Neural cell (in vitro differentiated cells): ENCODE measurements around the gene CUX1. TPM values are rescaled to one million over a fixed set of nuclear protein-coding genes. Genes with fewer than 3 reads are reported as not detected.

Experiments used
- H2AFZ ChIP-seq: fragments of 200-600, 300-800 bp; sonication (generic), shearing (Covaris generic); 2 replicates; pipeline ENCODE4 v1.6.0; 2014; ENCODE audit warnings: low read depth, mild to moderate bottlenecking, antibody characterized with exemption, low read length, moderate library complexity
- H3F3A ChIP-seq: fragments of 200-600 bp; shearing (Covaris generic); 2 replicates; pipeline ENCODE4 v1.6.1; 2016; ENCODE audit warnings: mild to moderate bottlenecking, moderate library complexity, mixed read lengths, antibody characterized with exemption, low read length; ENCODE audit not compliant: insufficient read depth, poor library complexity, severe bottlenecking
- H3K27ac ChIP-seq: fragments of 200-600, 300-800 bp; sonication (generic), shearing (Covaris generic); 2 replicates; pipeline ENCODE4 v1.5.1; 2014; ENCODE audit warnings: mild to moderate bottlenecking, low read length, moderate library complexity
- H3K27me3 ChIP-seq: fragments of 300-800, 200-600 bp; sonication (generic), shearing (Covaris generic); 2 replicates; pipeline ENCODE4 v1.6.0; 2014; ENCODE audit warnings: mild to moderate bottlenecking, low read depth, low read length, moderate library complexity; ENCODE audit not compliant: insufficient read depth
- H3K36me3 ChIP-seq: fragments of 300-800, 200-600 bp; sonication (generic), shearing (Covaris generic); 2 replicates; pipeline ENCODE4 v1.5.1; 2014; ENCODE audit warnings: mild to moderate bottlenecking, antibody characterized with exemption, low read length, moderate library complexity; ENCODE audit not compliant: insufficient read depth
- H3K4me2 ChIP-seq: fragments of 300-800, 200-600 bp; sonication (generic), shearing (Covaris generic); 2 replicates; pipeline ENCODE4 v1.6.0; 2014; ENCODE audit warnings: mild to moderate bottlenecking, low read length
- H3K4me3 ChIP-seq: fragments of 300-800, 200-600 bp; sonication (generic), shearing (Covaris generic); 2 replicates; pipeline ENCODE4 v1.5.1; 2014; ENCODE audit warnings: mild to moderate bottlenecking, low read length, moderate library complexity
- H3K79me2 ChIP-seq: fragments of 200-600 bp; shearing (Covaris generic); replicated peaks from 2 replicates; pipeline ENCODE4 v1.6.0; 2014; ENCODE audit warnings: mild to moderate bottlenecking, low read length, moderate library complexity; ENCODE audit not compliant: insufficient read depth
- H3K9ac ChIP-seq: fragments of 300-800, 200-600 bp; sonication (generic), shearing (Covaris generic); 2 replicates; pipeline ENCODE4 v1.6.1; 2016; ENCODE audit warnings: mild to moderate bottlenecking, low read length, mixed read lengths
- H3K9me2 ChIP-seq: fragments of 200-600 bp; shearing (Covaris generic); 2 replicates; pipeline ENCODE4 v1.6.1; 2016; ENCODE audit warnings: mild to moderate bottlenecking, low read length, mixed read lengths; ENCODE audit not compliant: insufficient read depth
- H3K9me3 ChIP-seq: fragments of 200-600, 300-800 bp; sonication (generic), shearing (Covaris generic); 2 replicates; pipeline ENCODE4 v1.6.1; 2016; ENCODE audit warnings: mild to moderate bottlenecking, mixed run types, low read length, moderate library complexity, mixed read lengths
- H4K20me1 ChIP-seq: fragments of 200-600 bp; shearing (Covaris generic); 2 replicates; pipeline ENCODE4 v1.6.1; 2016; ENCODE audit warnings: mild to moderate bottlenecking, mixed run types; ENCODE audit not compliant: insufficient read depth
- EP300 ChIP-seq: fragments of 450-650 bp; conservative IDR thresholded peaks from 2 replicates; pipeline ENCODE4 v1.6.1; 2014; ENCODE audit warnings: antibody characterized with exemption, mild to moderate bottlenecking, moderate library complexity; ENCODE audit not compliant: poor library complexity, severe bottlenecking
- EZH2 ChIP-seq: fragments of 200-600, 300-800 bp; shearing (Covaris generic), sonication (generic); IDR thresholded peaks from 2 replicates; pipeline ENCODE4 v1.6.1; 2014; ENCODE audit warnings: antibody characterized with exemption, low read length, borderline replicate concordance, mild to moderate bottlenecking; ENCODE audit not compliant: insufficient read depth, poor library complexity, severe bottlenecking
- MXI1 ChIP-seq: fragments of 450-650 bp; conservative IDR thresholded peaks from 2 replicates; pipeline ENCODE4 v1.6.1; 2014; ENCODE audit warnings: antibody characterized with exemption, mild to moderate bottlenecking; ENCODE audit not compliant: poor library complexity, severe bottlenecking
- POLR2AphosphoS5 ChIP-seq: IDR thresholded peaks from 2 replicates; pipeline ENCODE4 v1.6.1; 2012
- RAD21 ChIP-seq: fragments of 450-650 bp; conservative IDR thresholded peaks from 2 replicates; pipeline ENCODE4 v1.6.1; 2014; ENCODE audit warnings: antibody characterized with exemption, mild to moderate bottlenecking, moderate library complexity
- SMC3 ChIP-seq: fragments of 450-650 bp; conservative IDR thresholded peaks from 2 replicates; pipeline ENCODE4 v1.6.1; 2014; ENCODE audit warnings: antibody characterized with exemption, mild to moderate bottlenecking, moderate library complexity; ENCODE audit not compliant: poor library complexity
- TAF1 ChIP-seq: IDR thresholded peaks from 2 replicates; pipeline ENCODE4 v1.6.1; 2012; ENCODE audit warnings: low read depth
- polyA plus RNA-seq: library from polyadenylated mRNA; depleted of rRNA; stranded (reverse); fragments of >200 nt; gene quantifications from 2 replicates; pipeline ENCODE4 v1.2.3, GENCODE V29; 2014
- TF ChIP-seq, protein P1 (sequence below): IDR thresholded peaks from 2 replicates; pipeline ENCODE4 v1.6.1; 2012; ENCODE audit warnings: borderline replicate concordance
- TF ChIP-seq, protein P2 (sequence below): fragments of 450-650 bp; IDR thresholded peaks from 2 replicates; pipeline ENCODE4 v1.5.1; 2014; ENCODE audit warnings: antibody characterized with exemption, mild to moderate bottlenecking, moderate library complexity; ENCODE audit not compliant: poor library complexity, severe bottlenecking

Gene CUX1
- polyA plus RNA-seq, 1 donor from 2014 or later = 26.6 TPM

DNA sequence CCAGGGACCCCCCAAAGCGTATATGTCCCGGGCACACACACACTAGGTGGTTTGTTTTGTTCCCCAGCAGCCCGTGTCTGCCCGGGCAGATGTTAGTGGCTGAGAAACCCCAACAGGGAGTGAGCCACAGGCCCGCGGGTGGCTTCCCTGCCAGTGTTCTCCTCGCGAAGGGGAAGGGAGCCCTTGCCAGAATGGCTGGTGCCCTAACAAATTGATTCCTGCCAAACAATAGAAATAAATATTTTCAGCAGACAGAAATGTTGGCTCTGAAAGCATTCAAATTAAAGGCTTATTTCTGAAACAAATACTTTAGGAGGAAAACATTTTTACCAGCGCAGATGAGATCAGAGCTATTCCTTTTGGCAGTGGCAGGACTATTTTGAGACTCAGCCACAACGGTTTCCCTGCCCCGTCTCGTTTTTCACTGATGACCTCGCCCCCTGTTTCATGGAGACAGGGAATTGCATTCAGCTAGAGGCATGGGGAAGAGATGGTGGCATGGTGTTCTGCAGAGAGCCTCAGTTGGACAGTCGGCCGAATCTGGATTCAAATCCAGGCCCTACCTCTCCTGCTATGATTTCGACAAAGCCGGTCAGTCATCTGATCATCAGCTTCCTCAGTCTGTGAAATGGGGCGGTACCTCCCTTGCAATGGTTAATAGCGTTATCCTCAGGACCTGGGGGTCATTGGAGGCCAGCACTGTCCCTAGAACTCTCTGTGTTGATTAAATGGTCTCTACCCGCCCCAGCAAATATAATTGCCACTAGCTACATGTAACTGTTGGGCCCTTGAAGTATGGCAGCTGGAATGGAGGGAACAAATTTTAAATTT lies 84.5 kb downstream of the CUX1 start:
- Histone ChIP-seq H3K27me3 (no peaks in the 10 kb centered on the region), H2AFZ (no peak overlapping the region), H3F3A (no peaks in the 10 kb centered on the region), H4K20me1 (no peaks in the 10 kb centered on the region), H3K9me3 (no peaks in the 10 kb centered on the region), H3K4me3 (no peak overlapping the region), H3K9ac (no peak overlapping the region), H3K36me3 (no peaks in the 10 kb centered on the region), H3K79me2 (peaks cover 20% of the 10 kb centered on the region), H3K9me2 (no peaks in the 10 kb centered on the region), H3K27ac (no peak overlapping the region), H3K4me2 (no peak overlapping the region)
- TF ChIP-seq EZH2 (no peak), RAD21 (no peak), SMC3 (no peak), POLR2AphosphoS5 (no peak), EP300 (no peak), TAF1 (no peak), MXI1 (no peak)
- TF ChIP-seq, protein P1, sequence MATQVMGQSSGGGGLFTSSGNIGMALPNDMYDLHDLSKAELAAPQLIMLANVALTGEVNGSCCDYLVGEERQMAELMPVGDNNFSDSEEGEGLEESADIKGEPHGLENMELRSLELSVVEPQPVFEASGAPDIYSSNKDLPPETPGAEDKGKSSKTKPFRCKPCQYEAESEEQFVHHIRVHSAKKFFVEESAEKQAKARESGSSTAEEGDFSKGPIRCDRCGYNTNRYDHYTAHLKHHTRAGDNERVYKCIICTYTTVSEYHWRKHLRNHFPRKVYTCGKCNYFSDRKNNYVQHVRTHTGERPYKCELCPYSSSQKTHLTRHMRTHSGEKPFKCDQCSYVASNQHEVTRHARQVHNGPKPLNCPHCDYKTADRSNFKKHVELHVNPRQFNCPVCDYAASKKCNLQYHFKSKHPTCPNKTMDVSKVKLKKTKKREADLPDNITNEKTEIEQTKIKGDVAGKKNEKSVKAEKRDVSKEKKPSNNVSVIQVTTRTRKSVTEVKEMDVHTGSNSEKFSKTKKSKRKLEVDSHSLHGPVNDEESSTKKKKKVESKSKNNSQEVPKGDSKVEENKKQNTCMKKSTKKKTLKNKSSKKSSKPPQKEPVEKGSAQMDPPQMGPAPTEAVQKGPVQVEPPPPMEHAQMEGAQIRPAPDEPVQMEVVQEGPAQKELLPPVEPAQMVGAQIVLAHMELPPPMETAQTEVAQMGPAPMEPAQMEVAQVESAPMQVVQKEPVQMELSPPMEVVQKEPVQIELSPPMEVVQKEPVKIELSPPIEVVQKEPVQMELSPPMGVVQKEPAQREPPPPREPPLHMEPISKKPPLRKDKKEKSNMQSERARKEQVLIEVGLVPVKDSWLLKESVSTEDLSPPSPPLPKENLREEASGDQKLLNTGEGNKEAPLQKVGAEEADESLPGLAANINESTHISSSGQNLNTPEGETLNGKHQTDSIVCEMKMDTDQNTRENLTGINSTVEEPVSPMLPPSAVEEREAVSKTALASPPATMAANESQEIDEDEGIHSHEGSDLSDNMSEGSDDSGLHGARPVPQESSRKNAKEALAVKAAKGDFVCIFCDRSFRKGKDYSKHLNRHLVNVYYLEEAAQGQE = no peak
- TF ChIP-seq, protein P2, sequence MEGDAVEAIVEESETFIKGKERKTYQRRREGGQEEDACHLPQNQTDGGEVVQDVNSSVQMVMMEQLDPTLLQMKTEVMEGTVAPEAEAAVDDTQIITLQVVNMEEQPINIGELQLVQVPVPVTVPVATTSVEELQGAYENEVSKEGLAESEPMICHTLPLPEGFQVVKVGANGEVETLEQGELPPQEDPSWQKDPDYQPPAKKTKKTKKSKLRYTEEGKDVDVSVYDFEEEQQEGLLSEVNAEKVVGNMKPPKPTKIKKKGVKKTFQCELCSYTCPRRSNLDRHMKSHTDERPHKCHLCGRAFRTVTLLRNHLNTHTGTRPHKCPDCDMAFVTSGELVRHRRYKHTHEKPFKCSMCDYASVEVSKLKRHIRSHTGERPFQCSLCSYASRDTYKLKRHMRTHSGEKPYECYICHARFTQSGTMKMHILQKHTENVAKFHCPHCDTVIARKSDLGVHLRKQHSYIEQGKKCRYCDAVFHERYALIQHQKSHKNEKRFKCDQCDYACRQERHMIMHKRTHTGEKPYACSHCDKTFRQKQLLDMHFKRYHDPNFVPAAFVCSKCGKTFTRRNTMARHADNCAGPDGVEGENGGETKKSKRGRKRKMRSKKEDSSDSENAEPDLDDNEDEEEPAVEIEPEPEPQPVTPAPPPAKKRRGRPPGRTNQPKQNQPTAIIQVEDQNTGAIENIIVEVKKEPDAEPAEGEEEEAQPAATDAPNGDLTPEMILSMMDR = no peak

DNA sequence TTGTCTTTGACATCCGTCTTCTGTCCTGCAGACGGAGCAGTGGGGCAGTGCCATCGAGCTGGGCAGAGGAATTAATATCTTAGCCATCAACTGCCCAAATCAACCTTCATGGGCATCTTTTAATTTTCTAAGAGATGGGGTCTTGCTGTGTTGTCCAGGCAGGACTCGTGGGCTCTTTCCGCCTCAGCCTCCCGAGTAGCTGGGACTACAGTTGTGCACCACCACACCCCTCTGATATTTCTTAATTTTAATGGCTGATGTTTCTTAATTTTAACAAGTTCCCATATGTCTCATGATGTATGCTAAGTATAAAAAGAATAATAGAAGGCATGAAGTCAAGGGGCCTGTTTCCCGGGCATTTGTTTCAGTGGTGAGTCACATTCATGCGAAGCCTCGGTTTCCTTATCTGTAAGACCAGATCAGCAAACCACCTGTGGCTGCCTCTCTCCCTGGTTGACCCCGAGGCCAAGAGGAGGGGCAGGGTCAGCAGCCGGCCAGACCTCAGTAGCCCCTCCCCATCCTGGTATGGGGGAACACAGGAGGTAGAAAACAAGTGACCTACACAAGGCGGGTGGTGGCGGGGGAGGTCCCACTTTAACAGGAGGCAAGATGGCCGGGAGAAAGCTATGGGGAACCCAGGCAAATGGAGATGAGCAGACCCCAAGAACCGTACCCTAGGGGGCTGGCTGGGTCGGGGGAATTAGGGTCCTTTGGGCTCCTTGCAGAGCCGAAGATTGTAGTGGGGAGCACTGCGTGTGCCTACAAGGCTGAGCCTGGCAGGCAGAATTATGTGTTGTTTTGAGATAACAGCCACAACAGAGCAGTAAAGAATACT lies 85.5 kb downstream of the CUX1 start:
- Histone ChIP-seq H3K4me2 (no peak overlapping the region), H3K4me3 (no peak overlapping the region), H3K79me2 (peaks cover 20% of the 10 kb centered on the region), H4K20me1 (no peaks in the 10 kb centered on the region), H3K9me3 (no peaks in the 10 kb centered on the region), H3K27me3 (no peaks in the 10 kb centered on the region), H2AFZ (no peak overlapping the region), H3F3A (no peaks in the 10 kb centered on the region), H3K9me2 (no peaks in the 10 kb centered on the region), H3K9ac (no peak overlapping the region), H3K27ac (no peak overlapping the region), H3K36me3 (no peaks in the 10 kb centered on the region)
- TF ChIP-seq TAF1 (no peak), RAD21 (no peak), EP300 (no peak), POLR2AphosphoS5 (no peak), EZH2 (no peak), SMC3 (no peak), MXI1 (no peak)
- TF ChIP-seq, protein P2 = no peak
- TF ChIP-seq, protein P1 = no peak
